SKM-1 (cell line): ENCODE results near the gene MYH14.
A peak's percentile ranks its signal among the peaks of the same experiment; 100 is the strongest.
"Not testable (repeated sequence)": the region's sequence is repeated elsewhere in the genome, so short reads cannot be mapped to it uniquely, and the experiment has no call there.

Source experiments
- DNase-seq: peaks from one replicate; lab custom pipeline; 2025; ENCODE audit not compliant: unreplicated experiment; lab: John Stamatoyannopoulos, UW

The MYH14 gene

GRCh38 chr19:50315773-50316448, 112.5 kb downstream of the MYH14 start:
- DNase-seq, result no peak

DNA sequence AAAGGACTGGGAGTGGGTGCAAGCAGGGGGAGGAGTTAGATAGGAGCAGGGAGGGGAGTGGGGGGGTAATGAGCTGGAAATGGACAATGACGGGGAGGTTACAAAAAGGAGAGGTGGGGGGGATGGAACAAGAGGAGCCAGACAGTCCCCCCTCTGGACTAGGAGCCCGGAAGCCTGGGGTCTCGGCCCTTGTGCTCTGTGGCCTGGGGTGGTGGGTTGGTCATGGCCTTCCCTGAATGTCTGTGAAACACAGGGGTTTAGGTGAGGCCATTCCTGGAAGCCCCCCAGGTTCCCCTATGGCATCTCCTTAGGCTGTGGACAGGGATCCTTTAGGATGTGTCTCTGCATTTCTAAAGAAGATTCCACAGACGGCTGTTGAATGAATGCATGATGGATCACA, 113.7 kb downstream of the MYH14 start:
- no peak for DNase-seq

GRCh38 chr19:50318438-50318837, 115.0 kb downstream of the MYH14 start:
- DNase-seq, result no peak

DNA sequence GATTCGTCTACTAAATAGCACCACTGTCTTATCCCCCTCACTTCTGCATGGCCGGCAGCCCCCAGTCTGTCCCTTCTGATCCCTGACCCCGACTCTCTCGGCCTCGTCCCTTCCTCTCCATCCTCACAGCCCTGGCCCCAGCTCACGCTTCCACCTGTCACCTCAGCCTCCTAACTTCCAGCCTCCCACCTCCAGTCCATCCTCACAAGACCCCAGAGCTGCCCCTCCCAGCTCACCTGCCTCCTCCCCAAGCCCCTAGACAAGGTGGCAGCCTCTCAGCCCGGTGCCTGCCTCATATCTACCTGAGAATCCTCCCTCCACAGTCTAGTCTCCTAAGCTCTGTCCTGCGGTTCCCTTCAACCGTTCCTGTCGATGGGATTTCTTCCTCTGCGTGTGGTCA, 115.7 kb downstream of the MYH14 start:
- no peak for DNase-seq

DNA sequence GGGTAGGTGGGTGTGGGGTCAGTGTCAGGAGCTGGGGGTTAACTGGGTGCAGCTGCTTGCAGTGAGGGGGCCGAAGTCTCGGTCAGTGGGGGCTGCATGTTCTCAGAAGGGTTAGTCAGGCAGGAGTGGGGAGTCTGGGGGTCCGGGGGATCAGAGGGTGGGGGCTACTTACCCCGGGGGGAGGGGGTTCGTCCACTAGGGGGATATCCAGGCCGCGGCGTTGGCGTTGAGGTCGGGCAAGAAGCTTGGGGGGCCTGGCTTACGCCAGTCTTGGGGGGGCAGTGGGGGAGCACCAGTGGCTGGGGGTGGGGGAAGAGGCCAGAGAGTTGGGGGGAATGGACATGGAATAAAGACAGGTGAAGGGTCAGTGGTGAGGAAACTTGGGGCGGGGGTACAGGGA, 116.6 kb downstream of the MYH14 start:
- no peak for DNase-seq

GRCh38 chr19:50320596-50320995, 117.2 kb downstream of the MYH14 start:
- no peak for DNase-seq

- DNase-seq, result no peak
Observed at GRCh38 chr19:50321831-50322230, 118.4 kb downstream of the MYH14 start.

DNA sequence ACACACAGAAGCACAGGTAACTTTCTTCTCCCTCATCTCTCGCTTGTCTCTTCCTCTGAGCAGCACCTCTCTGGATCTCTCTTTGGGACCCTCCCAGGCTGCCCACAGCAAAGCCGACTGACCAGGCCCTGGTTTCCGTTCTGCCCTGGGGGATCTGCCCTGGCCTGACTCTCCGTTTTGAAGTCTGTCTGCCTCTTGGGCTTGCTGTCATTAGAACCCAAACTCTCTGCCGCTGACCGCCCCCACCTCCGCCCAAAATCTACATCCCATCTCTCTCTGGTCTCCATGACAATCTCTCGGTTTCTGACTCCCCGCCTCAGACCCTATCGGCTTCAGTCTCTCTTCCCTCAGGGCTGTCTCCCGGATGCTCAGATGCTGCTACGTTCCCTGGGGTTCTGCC, 118.8 kb downstream of the MYH14 start:
- DNase-seq, result no peak

- DNase-seq, result no peak
Observed at GRCh38 chr19:50322931-50323781, 119.7 kb downstream of the MYH14 start.

GRCh38 chr19:50323782-50324133, 120.3 kb downstream of the MYH14 start:
- no peak for DNase-seq

GRCh38 chr19:50324331-50324730, 120.9 kb downstream of the MYH14 start:
- no peak for DNase-seq

DNA sequence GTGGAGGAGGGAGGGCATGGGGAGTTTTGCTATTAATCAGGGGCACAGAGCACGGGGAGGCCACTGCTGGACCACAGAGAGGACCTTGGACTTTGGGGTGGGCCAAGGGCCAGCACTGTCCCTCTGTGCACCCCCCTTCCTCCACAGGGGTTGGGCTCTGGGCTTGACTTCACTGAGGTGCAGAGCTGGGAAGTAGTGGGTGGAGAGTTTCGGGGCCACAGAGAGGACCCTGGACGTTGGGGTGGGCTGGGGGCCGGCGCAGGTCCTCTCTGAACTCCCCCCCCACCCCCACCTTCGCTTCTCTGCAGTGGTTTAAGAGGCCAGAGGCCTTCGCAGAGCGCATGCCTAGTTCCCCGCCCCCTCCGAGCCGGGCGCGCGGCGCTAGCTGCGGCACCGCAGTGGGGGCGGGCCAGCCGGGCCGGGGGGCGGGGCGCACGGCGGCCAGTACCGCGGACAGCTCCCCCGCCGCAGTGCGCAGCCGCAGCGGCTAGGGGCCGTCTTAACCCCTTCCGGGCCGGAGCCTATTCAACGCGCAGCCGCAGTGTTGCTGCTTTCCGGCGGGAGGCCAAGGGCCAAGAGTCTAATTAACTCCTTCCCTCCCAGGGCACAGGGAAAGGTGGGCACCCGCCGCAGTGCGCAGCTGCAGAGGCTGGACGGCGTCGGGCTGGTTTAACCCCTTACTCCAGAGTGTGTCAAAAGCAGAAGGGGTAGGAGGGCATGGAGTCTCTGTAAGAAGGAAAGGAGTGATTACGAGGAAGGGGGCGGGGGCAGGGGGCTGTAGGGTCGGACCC, 122.1 kb downstream of the MYH14 start:
- no peak for DNase-seq

GRCh38 chr19:50326101-50326664, 122.8 kb downstream of the MYH14 start:
- no peak for DNase-seq

DNA sequence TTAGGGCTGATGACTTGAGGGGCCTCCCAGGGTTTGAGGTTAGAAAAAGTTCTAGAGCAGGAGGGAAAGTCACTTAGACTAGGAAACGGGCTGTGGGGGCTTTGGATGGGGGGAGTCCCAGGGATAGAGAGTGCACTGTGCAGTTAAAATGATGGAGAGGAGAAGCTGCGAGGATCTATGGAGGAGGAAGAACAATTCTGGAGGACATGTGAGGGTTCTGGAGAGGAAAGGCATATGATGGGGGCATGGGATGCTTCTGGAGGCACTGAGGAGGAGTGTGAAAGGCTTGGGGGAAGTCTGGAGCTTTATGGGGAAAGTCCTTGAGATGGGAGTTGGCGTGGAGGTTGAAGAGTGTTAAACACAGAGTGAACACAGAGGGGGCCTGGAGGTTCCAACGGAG, 123.6 kb downstream of the MYH14 start:
- no peak for DNase-seq

GRCh38 chr19:50327461-50328223, 124.2 kb downstream of the MYH14 start:
- no peak for DNase-seq

DNA sequence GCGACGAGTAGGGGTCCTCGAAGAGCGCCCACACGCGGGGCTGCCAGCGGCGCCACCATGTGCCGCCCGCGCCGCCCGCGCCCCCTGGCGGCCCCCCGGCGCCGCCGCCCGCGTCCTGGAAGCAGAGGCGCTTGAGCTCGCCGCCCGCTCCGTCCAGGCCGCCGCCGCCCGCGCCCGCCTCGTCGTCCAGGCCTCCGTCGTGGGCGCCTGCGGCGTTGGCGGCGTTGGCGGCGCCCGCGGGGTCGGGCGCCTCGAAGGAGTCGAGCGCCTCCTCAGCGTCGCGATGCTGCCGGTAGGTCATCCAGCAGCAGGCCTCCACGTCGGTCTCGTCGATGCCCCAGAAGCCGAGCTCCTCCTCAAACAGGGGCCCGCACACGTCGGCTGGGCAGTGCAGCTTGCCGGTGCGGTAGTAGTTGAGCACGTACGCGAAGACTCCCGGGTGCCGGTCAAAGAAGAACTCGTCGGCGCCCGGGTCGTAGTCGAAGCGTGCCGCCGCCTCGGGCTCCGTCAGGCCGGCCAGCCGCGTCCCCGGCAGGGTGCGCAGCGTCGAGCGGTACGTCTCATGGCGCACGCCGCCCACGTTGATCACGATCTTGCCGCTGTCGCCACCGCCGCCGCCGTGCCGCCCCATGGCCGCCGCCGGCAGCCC, 124.9 kb downstream of the MYH14 start:
- DNase-seq, result no peak

DNA sequence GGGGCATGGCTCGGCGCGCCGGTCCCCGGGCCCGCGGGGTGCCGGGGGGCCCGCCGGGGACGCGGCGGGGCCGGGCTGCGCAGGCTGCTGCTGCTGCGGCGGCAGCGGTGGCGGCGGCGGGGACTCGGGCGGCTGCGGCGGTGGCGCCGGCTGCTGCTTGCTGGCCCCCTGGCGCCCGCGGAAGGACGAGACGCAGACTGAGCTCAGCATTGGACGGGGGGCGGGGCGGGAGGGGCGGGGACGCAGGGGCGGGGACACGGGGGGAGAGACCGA, 125.4 kb downstream of the MYH14 start:
- no peak for DNase-seq

DNA sequence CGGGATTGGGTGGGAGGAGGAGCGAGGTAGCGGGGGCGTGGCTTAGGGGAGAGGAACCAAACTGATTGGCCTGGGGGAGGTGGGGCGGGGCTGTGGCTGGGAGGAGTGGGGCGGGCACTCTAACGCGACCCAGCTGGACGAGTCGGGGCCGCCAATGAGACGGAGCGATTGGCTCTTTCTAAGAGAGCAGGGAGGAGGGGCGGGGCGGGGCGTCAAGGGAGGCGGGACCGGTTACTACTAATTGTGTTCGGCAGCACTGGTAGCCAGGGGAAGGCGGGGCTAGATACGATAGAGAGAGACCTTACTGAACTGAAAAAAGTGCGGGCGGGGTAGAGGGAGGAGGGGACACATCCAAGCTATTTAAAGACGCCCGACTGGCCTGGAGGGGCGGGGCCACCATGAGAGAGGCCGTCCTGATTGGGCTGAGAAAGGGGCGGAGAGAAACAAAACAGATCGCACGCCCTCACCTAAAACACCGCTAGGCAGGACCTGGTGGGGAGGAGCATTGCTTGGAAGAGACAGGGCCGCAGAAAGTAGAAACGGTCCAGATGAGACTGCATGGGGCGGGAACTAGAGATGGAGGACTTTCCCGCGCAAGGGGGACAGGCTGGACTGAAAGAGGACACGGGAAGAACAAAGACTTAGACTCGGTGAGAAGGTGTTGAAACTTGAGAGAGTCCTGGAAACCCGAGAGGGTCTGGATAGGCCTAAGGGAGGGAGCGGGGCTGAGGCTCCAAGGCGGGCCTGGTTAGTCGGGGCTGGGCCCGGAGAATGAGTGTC, 125.9 kb downstream of the MYH14 start, which contains the start of gene KCNC3:
Gene KCNC3, minus strand, starts transcription at position 232 of the 780 bp plus-strand sequence. CDS start 295 bp downstream, outside the sequence.
- DNase-seq, result peak; percentile 91

DNA sequence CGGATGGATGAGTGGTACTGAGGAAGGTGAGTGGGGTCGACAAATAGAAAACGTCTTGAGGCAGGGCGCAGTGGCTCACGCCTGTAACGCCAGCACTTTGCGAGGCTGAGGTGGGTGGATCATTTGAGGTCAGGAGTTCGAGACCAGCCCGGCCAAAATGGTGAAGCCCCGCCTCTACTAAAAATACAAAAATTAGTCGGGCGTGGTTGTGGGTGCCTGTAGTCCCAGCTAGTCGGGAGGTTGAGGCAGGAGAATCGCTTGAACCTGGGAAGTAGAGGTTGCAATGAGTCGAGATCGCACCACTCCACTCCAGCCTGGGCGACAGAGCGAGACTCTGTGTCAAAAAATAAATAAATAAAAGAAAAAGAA, 126.5 kb downstream of the MYH14 start:
- DNase-seq, result not testable (repeated sequence)
